Airway epithelial cell (primary cell): ENCODE data around the gene CRYGC. TPM values are rescaled to one million over a fixed set of nuclear protein-coding genes. Genes with fewer than 3 reads are reported as not detected.

Source experiments
- total RNA-seq: library from RNA; depleted of rRNA; stranded (reverse); fragments of >200 nt; gene quantifications from 2 replicates; pipeline ENCODE4 v1.2.3, GENCODE V29; 2015

CRYGC gene, protein sequence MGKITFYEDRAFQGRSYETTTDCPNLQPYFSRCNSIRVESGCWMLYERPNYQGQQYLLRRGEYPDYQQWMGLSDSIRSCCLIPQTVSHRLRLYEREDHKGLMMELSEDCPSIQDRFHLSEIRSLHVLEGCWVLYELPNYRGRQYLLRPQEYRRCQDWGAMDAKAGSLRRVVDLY
- total RNA-seq = not detected in 2 replicates

DNA sequence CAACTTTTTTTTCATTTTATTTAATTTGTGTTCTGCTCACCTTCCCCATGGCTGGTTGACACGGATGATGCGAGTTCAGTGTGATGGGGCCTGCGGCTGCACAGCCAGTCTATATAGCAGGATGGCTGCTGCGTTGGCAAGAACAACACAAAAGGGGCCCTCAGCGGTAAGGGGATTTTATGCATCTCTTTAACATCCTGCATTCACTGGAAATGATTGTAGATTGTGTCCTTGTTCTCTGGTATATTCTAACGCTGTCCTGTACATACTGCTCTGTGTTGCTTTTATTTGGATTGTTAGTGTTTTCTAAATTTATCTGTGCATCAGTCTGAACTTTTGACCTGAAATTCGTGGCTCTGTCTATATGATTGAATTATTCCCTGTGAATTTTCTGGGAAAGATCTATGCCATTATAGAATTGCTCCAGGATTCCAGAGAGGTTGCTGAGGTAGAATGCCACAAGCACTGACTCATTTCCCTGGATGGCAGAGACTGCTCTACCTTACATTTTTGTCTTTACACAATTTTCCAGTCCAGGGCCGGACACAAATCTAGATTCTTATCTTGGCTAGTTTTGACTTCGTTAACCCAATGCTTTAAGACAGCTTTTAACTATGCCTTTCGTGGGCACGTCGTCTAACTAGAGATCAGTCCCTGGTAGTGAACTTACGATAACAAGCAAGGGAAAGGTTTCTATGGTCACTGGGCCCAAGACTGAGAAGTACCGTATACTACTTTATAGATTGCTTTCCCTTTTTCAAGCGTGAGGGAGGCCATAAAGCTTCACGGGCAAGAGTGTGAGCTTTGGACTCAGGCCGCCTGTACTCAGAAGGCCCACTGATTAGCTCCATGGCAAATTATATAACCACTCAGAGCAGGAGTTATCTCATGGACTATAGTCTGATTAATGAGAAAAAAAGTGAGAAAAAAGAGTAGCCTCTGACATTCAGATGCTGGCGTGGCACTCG is at the start of gene CRYGC:
CRYGC (minus strand) TSS at position 85 of the 968 bp plus-strand sequence; CDS start at position 49, 36 bp downstream.

DNA sequence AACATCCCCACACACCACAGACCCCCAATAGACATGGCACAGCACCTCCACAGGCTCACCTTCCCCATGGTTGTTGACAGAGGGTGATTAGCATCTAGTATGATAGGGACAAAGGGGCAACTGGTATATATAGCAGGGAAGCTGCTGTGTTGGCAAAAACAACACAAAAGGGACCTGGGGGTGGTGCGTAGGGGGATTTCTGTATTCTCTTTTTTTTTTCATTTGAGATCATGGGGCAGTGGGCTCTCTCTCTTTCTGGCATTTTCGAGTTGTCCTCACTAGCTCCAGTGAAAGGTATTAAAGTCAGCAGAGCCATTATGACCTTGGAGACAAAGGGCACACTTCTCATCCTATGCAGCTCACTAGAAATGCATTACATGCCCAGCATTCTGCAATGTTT is 33.9 kb upstream of the CRYGC start, which contains the start of gene CRYGA:
CRYGA (minus strand) TSS at position 101 of the 400 bp plus-strand sequence; CDS start at position 68, 33 bp downstream.

DNA sequence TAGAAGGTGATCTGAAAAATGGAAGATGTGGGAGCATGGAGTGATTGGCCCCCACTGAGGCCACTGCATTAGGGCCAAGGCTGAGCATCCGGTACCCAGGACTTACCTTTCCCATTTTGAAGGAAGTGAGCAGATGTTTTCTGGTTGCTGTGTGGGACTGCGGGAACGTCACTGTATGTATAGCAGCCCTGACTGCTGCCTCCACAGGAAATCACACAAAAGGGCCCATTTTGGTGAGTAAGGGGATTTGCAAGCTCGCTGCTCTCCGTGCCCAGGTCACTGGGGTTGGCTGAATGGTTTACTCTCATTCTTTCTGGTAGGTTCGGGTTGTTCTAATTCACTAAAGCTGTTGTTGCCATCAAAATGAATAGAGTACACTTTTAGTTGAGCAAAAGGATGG is 16.4 kb upstream of the CRYGC start, which contains the start of gene CRYGB:
CRYGB (minus strand) TSS at position 153 of the 400 bp plus-strand sequence; CDS start at position 115, 38 bp downstream.

DNA sequence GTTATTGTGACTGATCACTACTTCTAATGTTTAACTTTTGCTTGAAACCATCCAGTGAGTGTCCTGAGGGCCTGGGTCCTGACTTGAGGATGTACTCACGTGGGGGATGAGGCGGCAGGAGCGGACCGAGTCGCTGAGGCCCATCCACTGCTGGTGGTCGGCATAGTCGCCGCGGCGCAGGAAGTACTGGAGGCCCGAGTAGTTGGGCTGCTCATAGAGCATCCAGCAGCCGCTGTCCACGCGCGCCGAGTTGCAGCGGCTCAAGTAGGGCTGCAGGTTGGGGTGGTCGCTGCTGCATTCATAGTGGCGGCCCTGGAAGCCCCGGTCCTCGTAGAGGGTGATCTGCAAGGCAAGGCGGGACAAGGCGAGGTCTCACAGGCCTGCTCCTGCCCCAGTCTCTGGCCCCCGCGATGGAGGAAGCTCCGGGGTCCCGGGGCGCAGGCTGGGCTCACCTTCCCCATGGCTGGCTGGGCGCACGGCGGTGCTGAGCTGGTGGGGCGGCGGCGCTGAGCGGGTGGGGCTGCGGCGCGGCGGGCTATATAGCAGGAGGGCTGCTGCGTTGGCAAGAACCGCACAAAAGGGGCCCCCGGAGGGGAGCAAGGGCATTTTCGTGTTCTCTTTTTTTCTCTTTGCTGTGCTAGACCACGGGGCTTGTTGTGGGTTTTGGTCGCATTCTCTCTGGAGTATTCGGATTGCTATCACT is 5.5 kb downstream of the CRYGC start, which contains the start of gene CRYGD:
CRYGD (minus strand) TSS at position 512 of the 703 bp plus-strand sequence; CDS start at position 461, 51 bp downstream.

Other genes with a start within 250 kb of the CRYGC start
- gene PLEKHM3, start 104.3 kb downstream of the CRYGC start, total RNA-seq = 3.9 TPM in 2 replicates
- gene CRYGD, start 5.3 kb downstream of the CRYGC start, total RNA-seq = not detected in 2 replicates
- gene CRYGB, start 16.3 kb upstream of the CRYGC start, total RNA-seq = not detected in 2 replicates
- not detected in 2 replicates for gene CRYGA, start 33.8 kb upstream of the CRYGC start, total RNA-seq
- gene C2orf80, start 60.2 kb upstream of the CRYGC start, total RNA-seq = not detected in 2 replicates
- 106 and 125 TPM in 2 replicates for gene IDH1, start 125.2 kb upstream of the CRYGC start, total RNA-seq
- 9.5 and 14.0 TPM in 2 replicates for gene PIKFYVE, start 136.4 kb upstream of the CRYGC start, total RNA-seq